IMR-90 (cell line): Measurements from ENCODE around the gene GPX3. TPM values are rescaled to one million over a fixed set of nuclear protein-coding genes. Genes with fewer than 3 reads are reported as not detected.

Experiments
- ATAC-seq: fragments of 200-7000 bp; cut with Tn5 transposase; 2 replicates; pipeline ENCODE4 v1.9.1; 2020; ENCODE audit warnings: low read depth, mild to moderate bottlenecking, moderate library complexity
- BruUV-seq: library from RNA; stranded (reverse); fragments of 400-500 nt; replicated peaks from 2 replicates; lab custom pipeline; 2021; lab: Mats Ljungman, UMichigan
- CTCF ChIA-PET: fragments of 300-600 bp; formaldehyde crosslinking; extraction: SDS; loops from one replicate; lab custom pipeline; 2021; ENCODE audit warnings: antibody characterized with exemption; lab: Yijun Ruan, JAX
- POLR2A ChIA-PET: fragments of 300-600 bp; sonication (Branson Sonifier 250); formaldehyde crosslinking; loops from one replicate; lab custom pipeline; 2022; ENCODE audit warnings: antibody characterized with exemption; ENCODE audit not compliant: unreplicated experiment; lab: Charles Lee
- DNase-seq: peaks from one replicate; pipeline ENCODE4 v3.0.0; 2013
- H2AFZ ChIP-seq: replicated peaks from 2 replicates; pipeline ENCODE3; 2013; ENCODE audit warnings: low read length, mild to moderate bottlenecking; ENCODE audit not compliant: poor library complexity
- H2AK5ac ChIP-seq: 2 replicates; pipeline ENCODE4 v1.6.1; 2013; ENCODE audit warnings: low read depth, low read length, inconsistent platforms
- H2AK9ac ChIP-seq: replicated peaks from 2 replicates; pipeline ENCODE3; 2013; ENCODE audit warnings: mild to moderate bottlenecking, low read depth, low read length, moderate library complexity; ENCODE audit not compliant: poor library complexity
- H2BK120ac ChIP-seq: 2 replicates; pipeline ENCODE4 v1.6.1; 2013; ENCODE audit warnings: low read depth, low read length, inconsistent platforms
- H2BK15ac ChIP-seq: 3 replicates; pipeline ENCODE4 v1.6.1; 2013; ENCODE audit warnings: low read depth, low read length, inconsistent platforms
- H2BK20ac ChIP-seq: 2 replicates; pipeline ENCODE4 v1.6.1; 2013; ENCODE audit warnings: low read depth, mild to moderate bottlenecking, inconsistent platforms, low read length, moderate library complexity
- H2BK5ac ChIP-seq: 2 replicates; pipeline ENCODE4 v1.6.1; 2013; ENCODE audit warnings: mild to moderate bottlenecking, low read depth, low read length, inconsistent platforms; ENCODE audit not compliant: poor library complexity, severe bottlenecking
- H3K14ac ChIP-seq: replicated peaks from 2 replicates; pipeline ENCODE4 v1.6.1; 2013; ENCODE audit warnings: low read depth, low read length, inconsistent platforms
- H3K18ac ChIP-seq: 2 replicates; pipeline ENCODE4 v1.6.1; 2013; ENCODE audit warnings: low read depth, low read length, control low read depth
- H3K23ac ChIP-seq: 2 replicates; pipeline ENCODE4 v1.6.1; 2013; ENCODE audit warnings: low read depth, low read length, inconsistent platforms
- H3K27ac ChIP-seq: 2 replicates; pipeline ENCODE4 v1.5.1; 2013; ENCODE audit warnings: mild to moderate bottlenecking, control low read depth, low read length; ENCODE audit not compliant: insufficient read depth
- H3K27me3 ChIP-seq: 2 replicates; pipeline ENCODE4 v1.6.1; 2013; ENCODE audit warnings: low read length; ENCODE audit not compliant: control insufficient read depth, insufficient read depth
- H3K36me3 ChIP-seq: 2 replicates; pipeline ENCODE4 v1.6.1; 2013; ENCODE audit warnings: low read length, mixed read lengths; ENCODE audit not compliant: control insufficient read depth, insufficient read depth
- H3K4ac ChIP-seq: 2 replicates; pipeline ENCODE4 v1.6.1; 2013; ENCODE audit warnings: low read depth, low read length, inconsistent platforms
- H3K4me1 ChIP-seq: 2 replicates; pipeline ENCODE4 v1.6.1; 2013; ENCODE audit warnings: low read length, mixed read lengths; ENCODE audit not compliant: control insufficient read depth, insufficient read depth
- H3K4me2 ChIP-seq: 2 replicates; pipeline ENCODE4 v1.6.1; 2013; ENCODE audit warnings: low read depth, mild to moderate bottlenecking, control low read depth, low read length, moderate library complexity
- H3K4me3 ChIP-seq: 2 replicates; pipeline ENCODE4 v1.5.1; 2013; ENCODE audit warnings: low read depth, mild to moderate bottlenecking, control low read depth, low read length, moderate library complexity; ENCODE audit not compliant: insufficient read depth
- H3K56ac ChIP-seq: 2 replicates; pipeline ENCODE4 v1.6.1; 2013; ENCODE audit warnings: low read length, inconsistent platforms; ENCODE audit not compliant: insufficient read depth; ENCODE audit errors: extremely low read depth
- H3K79me1 ChIP-seq, 2 experiments: 2 replicates each; pipeline ENCODE4 v1.6.1; 2013; ENCODE audit warnings: low read length in 2 of 2, inconsistent platforms in 1 of 2, low read depth in 1 of 2
- H3K9ac ChIP-seq: 2 replicates; pipeline ENCODE4 v1.6.1; 2013; ENCODE audit warnings: low read depth, low read length, control low read depth
- H3K9me1 ChIP-seq: 2 replicates; pipeline ENCODE4 v1.6.1; 2013; ENCODE audit warnings: low read length, inconsistent platforms; ENCODE audit not compliant: insufficient read depth
- H3K9me3 ChIP-seq: 2 replicates; pipeline ENCODE4 v1.6.1; 2013; ENCODE audit warnings: low read length; ENCODE audit not compliant: control insufficient read depth, insufficient read depth
- H4K20me1 ChIP-seq: 2 replicates; pipeline ENCODE4 v1.6.1; 2013; ENCODE audit warnings: low read length, inconsistent platforms; ENCODE audit not compliant: insufficient read depth
- H4K5ac ChIP-seq: 2 replicates; pipeline ENCODE4 v1.6.1; 2013; ENCODE audit warnings: mild to moderate bottlenecking, low read depth, low read length, control low read depth
- H4K8ac ChIP-seq, 2 experiments: 2 replicates each; pipeline ENCODE4 v1.6.1; 2013; ENCODE audit warnings: low read depth in 2 of 2, low read length in 2 of 2, control low read depth in 1 of 2, inconsistent platforms in 1 of 2
- H4K91ac ChIP-seq: 2 replicates; pipeline ENCODE4 v1.6.1; 2013; ENCODE audit warnings: low read depth, low read length, inconsistent platforms; ENCODE audit not compliant: insufficient read depth
- CTCF ChIP-seq: conservative IDR thresholded peaks from 2 replicates; pipeline ENCODE4 v1.5.1; 2012; ENCODE audit warnings: mild to moderate bottlenecking, low read depth, low read length, improper control_type of control experiment
- MAFK ChIP-seq: IDR thresholded peaks from 2 replicates; pipeline ENCODE4 v1.6.1; 2012; ENCODE audit warnings: low read depth, low read length, improper control_type of control experiment
- MAZ ChIP-seq: IDR thresholded peaks from 2 replicates; pipeline ENCODE4 v1.6.1; 2012; ENCODE audit warnings: low read depth, mild to moderate bottlenecking, low read length, improper control_type of control experiment, moderate library complexity, borderline replicate concordance
- MXI1 ChIP-seq: IDR thresholded peaks from 2 replicates; pipeline ENCODE4 v1.6.1; 2012; ENCODE audit warnings: low read depth, mild to moderate bottlenecking, low read length, moderate library complexity, borderline replicate concordance
- RCOR1 ChIP-seq: IDR thresholded peaks from 2 replicates; pipeline ENCODE4 v1.6.1; 2012; ENCODE audit warnings: mild to moderate bottlenecking, low read length, improper control_type of control experiment; ENCODE audit not compliant: insufficient replicate concordance
- WGBS, 2 experiments: methylation state at CpG; one replicate each; pipeline versions ENCODE4 v1.1.5 to v1.1.7; 2013; ENCODE audit warnings: missing lambda C conversion rate in 2 of 2; ENCODE audit not compliant: insufficient read length in 1 of 2; ENCODE audit errors: extremely low coverage in 2 of 2; 5-methylcytosine and 5-hydroxymethylcytosine counted together
- dilution Hi-C: fragments of 300-500 bp; cut with HindIII; formaldehyde crosslinking; loops from one replicate; pipeline ENCODE4 v1.14.3; 2018; ENCODE audit warnings: low sequenced_read_pairs; ENCODE audit not compliant: unreplicated experiment
- in situ Hi-C: fragments of 300-500 bp; cut with MboI; formaldehyde crosslinking; loops from 3 replicates; pipeline ENCODE4 v1.14.3; 2019; ENCODE audit warnings: low sequenced_read_pairs, inconsistent platforms, mixed read lengths
- intact Hi-C: fragments of 100-400 bp; cut with micrococcal nuclease; formaldehyde crosslinking; loops from 2 replicates; pipeline ENCODE4 v1.10.0; 2022
- polyA plus RNA-seq, 3 experiments: library from polyadenylated mRNA; depleted of rRNA; stranded (reverse); fragments of >200 nt; gene quantifications; 2 replicates each; pipeline ENCODE4 v1.2.3, GENCODE V29; 2012; ENCODE audit warnings: low replicate concordance in 1 of 3
- total RNA-seq: library from RNA; depleted of rRNA; stranded (reverse); fragments of >200 nt; gene quantifications from 2 replicates; pipeline ENCODE4 v1.2.3, GENCODE V29; 2012
- TF ChIP-seq, protein P1 (sequence below): fragments of 150-350 bp; IDR thresholded peaks from 2 replicates; pipeline ENCODE4 v1.6.1; 2017; ENCODE audit warnings: mild to moderate bottlenecking, antibody characterized with exemption, low read length, low read depth

GPX3 gene
- total and polyA plus RNA-seq, 2 of the 4 experiments (the other 2 are of a cell fraction): 0.36 to 1.0 TPM

DNA sequence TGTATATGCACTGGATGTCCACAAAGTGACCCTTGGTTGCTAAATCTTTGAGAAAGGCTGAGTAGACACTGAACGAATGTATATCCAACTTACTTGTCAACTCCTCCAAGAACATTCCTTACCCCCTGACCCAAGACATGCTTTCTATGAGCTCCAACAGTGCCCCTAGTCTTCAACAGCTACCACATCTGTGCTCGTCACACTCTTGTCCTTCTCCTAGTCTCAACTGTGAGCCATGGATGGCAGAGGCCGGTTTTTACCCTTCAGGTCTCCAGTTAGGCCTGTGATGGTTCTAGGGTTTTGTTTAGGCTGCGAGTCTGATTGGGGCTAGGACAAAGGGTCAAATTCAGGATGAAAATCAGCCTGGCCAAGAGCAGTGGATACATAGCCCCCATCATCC, 19.0 kb upstream of the GPX3 start:
- Histone ChIP-seq H2BK15ac (no peak overlapping the region), H3K18ac (no peak overlapping the region), H3K9me3 (no peaks in the 10 kb centered on the region), H3K79me1 (no peaks in the 10 kb centered on the region), H2AK9ac (no peak overlapping the region), H3K4me2 (no peak overlapping the region), H4K20me1 (no peaks in the 10 kb centered on the region), H3K36me3 (no peaks in the 10 kb centered on the region), H2AK5ac (no peak overlapping the region), H3K4ac (no peak overlapping the region), H4K5ac (no peak overlapping the region), H2BK20ac (no peak overlapping the region), H2BK5ac (no peak overlapping the region), H3K27ac (no peak overlapping the region), H2AFZ (no peak overlapping the region), H3K14ac (no peak overlapping the region), H4K8ac (no peak overlapping the region), H3K23ac (no peak overlapping the region), H3K4me3 (no peak overlapping the region), H3K9me1 (peaks cover 5% of the 10 kb centered on the region; the same call in 1 of the 2 replicates), H4K91ac (no peak overlapping the region), H3K9ac (no peak overlapping the region), H3K4me1 (peaks cover 8% of the 10 kb centered on the region; the same call in 1 of the 2 replicates), H3K56ac (no peak overlapping the region), H3K27me3 (peaks cover 11% of the 10 kb centered on the region), H2BK120ac (no peak overlapping the region)
- ChIA-PET POLR2A (no interaction called here), CTCF (no interaction called here)
- dilution Hi-C loops: no loop called here
- intact Hi-C loops: loop anchor here (5.0 kb wide), 1 partner anchor 651 kb away; no protein-coding TSS in a partner anchor
- DNase-seq (no peak), ATAC-seq (no peak)
- BruUV-seq: no TSS peak
- WGBS, 2 experiments: no CpG with 5 or more reads among the region's 4 CpGs
- in situ Hi-C loops: no loop called here
- TF ChIP-seq CTCF: no peak
- TF ChIP-seq MAZ: no peak
- TF ChIP-seq, protein P1, sequence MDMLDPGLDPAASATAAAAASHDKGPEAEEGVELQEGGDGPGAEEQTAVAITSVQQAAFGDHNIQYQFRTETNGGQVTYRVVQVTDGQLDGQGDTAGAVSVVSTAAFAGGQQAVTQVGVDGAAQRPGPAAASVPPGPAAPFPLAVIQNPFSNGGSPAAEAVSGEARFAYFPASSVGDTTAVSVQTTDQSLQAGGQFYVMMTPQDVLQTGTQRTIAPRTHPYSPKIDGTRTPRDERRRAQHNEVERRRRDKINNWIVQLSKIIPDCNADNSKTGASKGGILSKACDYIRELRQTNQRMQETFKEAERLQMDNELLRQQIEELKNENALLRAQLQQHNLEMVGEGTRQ: no peak
- no peak for TF ChIP-seq MXI1
- TF ChIP-seq MAFK: no peak
- no peak for TF ChIP-seq RCOR1
